Measurements from ENCODE around the gene TPM1.
"Not testable (repeated sequence)": the region's sequence is repeated elsewhere in the genome, so short reads cannot be mapped to it uniquely, and the experiment has no call there.

TPM1 gene

GRCh38 chr15:63094495-63094931 lies 52.0 kb downstream of the TPM1 start:
- DNase-seq (ENCODE audit: low read depth in 2 of 2), result no peak

- no peak for DNase-seq (ENCODE audit: low read depth in 2 of 2)
Measured at GRCh38 chr15:63096178-63096577, 53.6 kb downstream of the TPM1 start.

- DNase-seq (ENCODE audit: low read depth in 2 of 2), result not testable (repeated sequence)
Measured at GRCh38 chr15:63098901-63099300, 56.4 kb downstream of the TPM1 start.

- not testable (repeated sequence) for DNase-seq (ENCODE audit: low read depth in 2 of 2)
Measured at GRCh38 chr15:63099581-63099980, 57.0 kb downstream of the TPM1 start.

GRCh38 chr15:63103416-63103815 lies 60.9 kb downstream of the TPM1 start:
- no peak for DNase-seq (ENCODE audit: low read depth in 2 of 2)

GRCh38 chr15:63104727-63105126 lies 62.2 kb downstream of the TPM1 start:
- no peak for DNase-seq (ENCODE audit: low read depth in 2 of 2)

GRCh38 chr15:63105354-63105753 lies 62.8 kb downstream of the TPM1 start:
- DNase-seq (ENCODE audit: low read depth in 2 of 2), result not testable (repeated sequence)

- DNase-seq (ENCODE audit: low read depth in 2 of 2), result no peak
Measured at GRCh38 chr15:63107895-63108546, 65.5 kb downstream of the TPM1 start.

- DNase-seq (ENCODE audit: low read depth in 2 of 2), result no peak
Measured at GRCh38 chr15:63109498-63109897, 67.0 kb downstream of the TPM1 start.

- no peak for DNase-seq (ENCODE audit: low read depth in 2 of 2)
Measured at GRCh38 chr15:63109920-63110319, 67.4 kb downstream of the TPM1 start.

- no peak for DNase-seq (ENCODE audit: low read depth in 2 of 2)
Measured at GRCh38 chr15:63110428-63111026, 68.0 kb downstream of the TPM1 start.

GRCh38 chr15:63111481-63111880 lies 68.9 kb downstream of the TPM1 start:
- no peak for DNase-seq (ENCODE audit: low read depth in 2 of 2)

- DNase-seq (ENCODE audit: low read depth in 2 of 2), result no peak
Measured at GRCh38 chr15:63112871-63113270, 70.3 kb downstream of the TPM1 start.

GRCh38 chr15:63114465-63114864 lies 71.9 kb downstream of the TPM1 start:
- DNase-seq (ENCODE audit: low read depth in 2 of 2), result no peak
